ENCODE measurements around the gene SASS6. TPM values are rescaled to one million over a fixed set of nuclear protein-coding genes. Genes with fewer than 3 reads are reported as not detected.
"Not testable (repeated sequence)": the region's sequence is repeated elsewhere in the genome, so short reads cannot be mapped to it uniquely, and the experiment has no call there.

SASS6 gene
- total RNA-seq, 1 donor: 9.5 TPM

GRCh38 chr1:100053727-100054126 lies 79.0 kb downstream of the SASS6 start:
- no peak for DNase-seq (ENCODE audit: low read depth)
- H3K4me3 ChIP-seq (ENCODE audit: low read depth, low read length): no peak overlapping the region
- no peak for TF ChIP-seq CTCF (IDR thresholded peaks at IDR 0.05; ENCODE audit: insufficient read depth, low read length)

- TF ChIP-seq CTCF (IDR thresholded peaks at IDR 0.05; ENCODE audit: insufficient read depth, low read length): no peak
- no peak for DNase-seq (ENCODE audit: low read depth)
- H3K4me3 ChIP-seq (ENCODE audit: low read depth, low read length): no peak overlapping the region
These were observed 79.6 kb downstream of the SASS6 start for GRCh38 chr1:100053119-100053518.

GRCh38 chr1:100051893-100052292 lies 80.8 kb downstream of the SASS6 start:
- no peak for DNase-seq (ENCODE audit: low read depth)
- TF ChIP-seq CTCF (IDR thresholded peaks at IDR 0.05; ENCODE audit: insufficient read depth, low read length): no peak

GRCh38 chr1:100051401-100051800 lies 81.3 kb downstream of the SASS6 start:
- H3K4me3 ChIP-seq (ENCODE audit: low read depth, low read length): no peak overlapping the region
- no peak for TF ChIP-seq CTCF (IDR thresholded peaks at IDR 0.05; ENCODE audit: insufficient read depth, low read length)
- DNase-seq (ENCODE audit: low read depth): no peak

More at GRCh38 chr1:100051893-100052292, 80.8 kb downstream of the SASS6 start:
- no peak overlapping the region for H3K4me3 ChIP-seq (ENCODE audit: low read depth, low read length)

- no peak for DNase-seq (ENCODE audit: low read depth)
- H3K4me3 ChIP-seq (ENCODE audit: low read depth, low read length): no peak overlapping the region
- TF ChIP-seq CTCF (IDR thresholded peaks at IDR 0.05; ENCODE audit: insufficient read depth, low read length): no peak
These were observed 82.6 kb downstream of the SASS6 start for GRCh38 chr1:100050139-100050538.

- H3K4me3 ChIP-seq (ENCODE audit: low read depth, low read length); DNase-seq (ENCODE audit: low read depth): not testable (repeated sequence)
These were observed 85.5 kb downstream of the SASS6 start for GRCh38 chr1:100047235-100047708.

- DNase-seq (ENCODE audit: low read depth): no peak
These were observed 87.5 kb downstream of the SASS6 start for GRCh38 chr1:100045206-100045605.

More at GRCh38 chr1:100045206-100045605, 87.5 kb downstream of the SASS6 start:
- H3K4me3 ChIP-seq (ENCODE audit: low read depth, low read length): no peak overlapping the region
- no peak for TF ChIP-seq CTCF (IDR thresholded peaks at IDR 0.05; ENCODE audit: insufficient read depth, low read length)

All from fibroblast of the aortic adventitia (primary cell).